ENCODE data around the gene PPP1R16B.

PPP1R16B gene

DNA sequence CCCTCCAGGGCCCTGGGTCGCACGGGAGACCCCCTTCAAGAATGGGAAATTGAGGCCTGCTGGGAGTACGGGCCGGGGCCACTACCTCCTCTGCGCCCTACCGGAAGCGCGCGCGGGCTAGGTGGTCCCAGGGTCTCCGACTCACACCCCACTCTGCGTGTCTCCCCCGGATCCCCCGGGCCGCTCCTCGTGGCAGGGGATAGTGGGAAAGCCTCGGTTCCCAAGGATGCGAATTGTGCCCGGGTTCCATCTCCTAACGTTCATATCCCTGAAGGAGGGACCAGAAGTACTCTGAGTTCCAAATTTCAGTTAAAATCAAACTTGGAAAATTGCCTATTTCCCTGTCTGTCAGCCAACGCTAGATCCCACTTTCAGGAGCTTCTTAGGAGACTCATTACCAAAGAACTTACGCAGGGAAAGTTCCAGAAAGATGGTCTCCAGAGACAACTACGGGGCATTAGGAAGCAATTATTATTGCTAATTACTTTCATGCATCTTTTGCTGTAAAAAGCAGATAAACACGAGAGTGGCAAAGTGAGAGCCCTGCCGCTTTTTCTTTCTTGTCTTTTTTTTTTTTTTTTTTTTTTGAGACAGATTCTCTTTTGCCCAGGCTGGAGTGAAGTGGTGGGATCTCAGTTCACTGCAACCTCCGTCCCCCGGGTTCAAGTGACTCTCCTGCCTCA is 121.6 kb downstream of the PPP1R16B start:
- no peak for DNase-seq (ENCODE audit: extremely low spot score)
- ChIA-PET CTCF (no interaction called here), POLR2A (interaction anchor here (3.5 kb wide), 1 partner anchor 35 kb away, joined by 14 read pairs; the partner anchor contains the start of gene DHX35)
- no peak for TF ChIP-seq CTBP1 (IDR thresholded peaks at IDR 0.05; ENCODE audit: borderline replicate concordance)
- TF ChIP-seq ZNF384 (IDR thresholded peaks at IDR 0.05): 0 out of 2 replicates have a peak, but pooled peaks have one; percentile 10
- TF ChIP-seq BHLHE40 (IDR thresholded peaks at IDR 0.05; ENCODE audit: borderline replicate concordance): no peak
- no peak for TF ChIP-seq LEF1 (IDR thresholded peaks at IDR 0.05; ENCODE audit: borderline replicate concordance)
- no peak for TF ChIP-seq FOXK2 (IDR thresholded peaks at IDR 0.05)

DNA sequence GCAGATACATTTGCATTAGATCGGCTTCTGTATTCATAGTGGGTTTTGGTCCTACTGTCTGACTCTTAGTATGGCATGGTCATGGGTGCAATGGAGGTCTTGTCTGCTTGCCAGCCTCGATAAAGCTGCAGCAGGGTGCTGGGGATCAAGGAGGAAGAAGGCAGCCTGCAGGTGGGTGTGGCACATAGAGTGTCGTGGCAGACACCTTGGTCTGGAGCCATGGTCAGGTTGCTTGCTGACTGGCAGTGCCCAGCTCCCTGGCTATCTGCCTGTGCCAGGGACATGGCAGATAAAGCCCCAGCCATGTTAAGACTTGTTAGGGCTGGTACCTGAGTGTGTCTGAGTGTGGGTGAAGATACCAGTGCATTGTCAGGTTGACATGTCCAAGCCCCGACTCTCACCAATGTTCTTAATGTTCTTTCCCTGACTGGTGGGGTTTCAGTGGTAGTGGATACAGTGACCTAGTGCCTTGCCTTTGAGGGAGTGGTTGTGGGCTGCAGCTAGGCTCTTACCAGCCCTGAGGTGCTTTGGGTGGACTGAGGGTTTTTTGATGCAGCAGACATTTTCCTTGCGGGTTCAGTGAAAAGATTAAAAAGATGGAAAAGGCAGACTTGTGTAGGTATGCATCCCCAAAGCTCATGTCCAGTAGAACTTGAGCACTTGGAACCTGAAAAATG is 122.5 kb downstream of the PPP1R16B start:
- no peak for DNase-seq (ENCODE audit: extremely low spot score)
- ChIA-PET POLR2A (interaction anchor here (3.5 kb wide), 1 partner anchor 34 kb away, joined by 14 read pairs; the partner anchor contains the start of gene DHX35), CTCF (interaction anchor here (0.7 to 1.4 kb wide), 3 partner anchors 34 to 121 kb away, joined by 3 to 6 read pairs (median 3); partner anchors contain the start of gene DHX35)
- no peak for TF ChIP-seq FOXK2 (IDR thresholded peaks at IDR 0.05)
- TF ChIP-seq ELF4 (IDR thresholded peaks at IDR 0.05): no peak
- TF ChIP-seq, protein P1, sequence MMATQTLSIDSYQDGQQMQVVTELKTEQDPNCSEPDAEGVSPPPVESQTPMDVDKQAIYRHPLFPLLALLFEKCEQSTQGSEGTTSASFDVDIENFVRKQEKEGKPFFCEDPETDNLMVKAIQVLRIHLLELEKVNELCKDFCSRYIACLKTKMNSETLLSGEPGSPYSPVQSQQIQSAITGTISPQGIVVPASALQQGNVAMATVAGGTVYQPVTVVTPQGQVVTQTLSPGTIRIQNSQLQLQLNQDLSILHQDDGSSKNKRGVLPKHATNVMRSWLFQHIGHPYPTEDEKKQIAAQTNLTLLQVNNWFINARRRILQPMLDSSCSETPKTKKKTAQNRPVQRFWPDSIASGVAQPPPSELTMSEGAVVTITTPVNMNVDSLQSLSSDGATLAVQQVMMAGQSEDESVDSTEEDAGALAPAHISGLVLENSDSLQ (IDR thresholded peaks at IDR 0.05): no peak
- no peak for TF ChIP-seq LEF1 (IDR thresholded peaks at IDR 0.05; ENCODE audit: borderline replicate concordance)
- no peak for TF ChIP-seq TARDBP (IDR thresholded peaks at IDR 0.05)
- no peak for TF ChIP-seq NFRKB (IDR thresholded peaks at IDR 0.05)
- TF ChIP-seq SUZ12 (IDR thresholded peaks at IDR 0.05): no peak
- TF ChIP-seq L3MBTL2 (conservative IDR thresholded peaks at IDR 0.05): no peak
- TF ChIP-seq SP1 (IDR thresholded peaks at IDR 0.05): no peak

DNA sequence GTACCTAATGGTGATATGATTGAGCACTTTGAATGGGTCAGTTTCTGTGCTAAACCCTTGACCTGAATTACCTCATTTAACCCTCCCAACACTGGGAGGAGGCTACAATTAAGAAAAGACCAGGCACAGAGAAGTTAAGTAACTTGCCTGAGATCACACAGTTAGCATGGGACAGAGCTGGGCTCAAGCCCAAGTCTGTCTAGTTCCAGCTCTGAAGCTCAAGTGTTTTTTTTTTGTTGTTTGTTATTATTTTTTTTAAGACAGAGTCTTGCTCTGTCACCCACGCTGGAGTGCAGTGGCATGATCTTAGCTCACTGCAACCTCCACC is 124.7 kb downstream of the PPP1R16B start:
- TF ChIP-seq FOXM1 (IDR thresholded peaks at IDR 0.05; ENCODE audit: borderline replicate concordance) (no peak), ZNF384 (IDR thresholded peaks at IDR 0.05) (no peak), L3MBTL2 (conservative IDR thresholded peaks at IDR 0.05) (no peak), LEF1 (IDR thresholded peaks at IDR 0.05; ENCODE audit: borderline replicate concordance) (no peak), BHLHE40 (IDR thresholded peaks at IDR 0.05; ENCODE audit: borderline replicate concordance) (no peak), ELF4 (IDR thresholded peaks at IDR 0.05) (no peak), SP1 (IDR thresholded peaks at IDR 0.05) (no peak), SUZ12 (IDR thresholded peaks at IDR 0.05) (no peak), FOXA1 (IDR thresholded peaks at IDR 0.05) (no peak)
- TF ChIP-seq, protein P1 (IDR thresholded peaks at IDR 0.05): no peak
- ChIA-PET CTCF (no interaction called here), POLR2A (interaction anchor here (3.5 kb wide), 1 partner anchor 32 kb away, joined by 14 read pairs; the partner anchor contains the start of gene DHX35)
- DNase-seq (ENCODE audit: extremely low spot score): no peak

DNA sequence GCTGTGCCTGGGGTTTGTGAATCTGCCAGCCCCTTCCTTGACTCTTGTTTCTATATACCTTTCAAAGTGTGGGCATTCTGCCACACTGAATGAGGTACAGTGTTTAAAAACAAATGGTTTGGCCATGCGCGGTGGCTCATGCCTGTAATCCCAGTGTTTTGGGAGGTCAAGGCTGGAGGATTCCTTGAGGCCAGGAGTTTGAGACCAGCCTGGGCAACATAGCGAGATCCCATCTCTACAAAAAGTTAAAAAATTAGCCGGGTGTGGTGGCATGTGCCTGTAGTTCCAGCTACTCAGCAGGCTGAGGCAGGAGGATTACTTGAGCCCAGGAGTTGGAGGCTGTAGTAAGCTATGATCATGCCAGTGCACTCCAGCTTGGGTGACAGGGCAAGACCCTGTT is 126.5 kb downstream of the PPP1R16B start:
- DNase-seq (ENCODE audit: extremely low spot score): no peak
- TF ChIP-seq HDGF (IDR thresholded peaks at IDR 0.05; ENCODE audit: borderline replicate concordance) (no peak), BHLHE40 (IDR thresholded peaks at IDR 0.05; ENCODE audit: borderline replicate concordance) (no peak), LEF1 (IDR thresholded peaks at IDR 0.05; ENCODE audit: borderline replicate concordance) (no peak), SUZ12 (IDR thresholded peaks at IDR 0.05) (no peak), ARNT (IDR thresholded peaks at IDR 0.05) (no peak)
- TF ChIP-seq, protein P1 (IDR thresholded peaks at IDR 0.05): no peak
- CTCF ChIA-PET: no interaction called here
- POLR2A ChIA-PET: interaction anchor here (0.7 to 1.3 kb wide), 2 partner anchors 30 to 104 kb away, joined by 3 to 5 read pairs; partner anchors contain the start of gene DHX35

DNA sequence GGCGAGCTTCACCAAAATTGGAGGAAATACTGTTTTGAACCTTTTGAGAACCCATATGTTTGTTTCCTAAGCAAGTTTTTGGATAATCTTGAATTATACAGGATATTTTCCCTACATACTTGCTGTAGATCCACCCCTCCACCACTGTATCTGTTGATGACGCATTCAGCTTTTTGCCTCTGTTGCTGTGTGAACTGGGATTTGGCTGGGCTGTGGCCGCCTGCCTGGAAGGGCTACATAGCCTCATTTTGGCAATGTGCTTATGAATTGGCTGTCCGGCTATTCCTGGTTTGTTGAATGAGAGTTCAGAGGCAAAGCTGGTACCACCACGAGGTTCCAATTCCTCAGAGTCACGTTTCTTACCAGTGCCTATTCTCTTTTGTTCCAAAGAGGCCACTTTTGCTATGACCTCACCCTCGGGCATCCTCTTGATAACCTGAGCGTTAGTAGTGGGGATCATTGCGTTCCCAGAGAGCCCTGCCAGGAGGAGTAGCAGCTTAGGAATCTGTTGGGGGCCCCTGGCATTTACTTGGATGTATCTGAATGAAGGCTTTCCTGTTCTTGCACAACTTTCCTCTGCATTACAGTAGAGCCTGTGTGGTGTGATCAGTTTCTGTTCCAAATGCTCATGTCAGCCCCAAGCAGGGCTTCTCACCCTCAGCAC is 127.1 kb downstream of the PPP1R16B start:
- ChIA-PET POLR2A (interaction anchor here (0.7 to 1.3 kb wide), 2 partner anchors 29 to 103 kb away, joined by 3 to 5 read pairs; partner anchors contain the start of gene DHX35), CTCF (no interaction called here)
- DNase-seq (ENCODE audit: extremely low spot score): no peak
- no peak for TF ChIP-seq TARDBP (IDR thresholded peaks at IDR 0.05)
- TF ChIP-seq SP1 (IDR thresholded peaks at IDR 0.05): no peak
- no peak for TF ChIP-seq CTBP1 (IDR thresholded peaks at IDR 0.05; ENCODE audit: borderline replicate concordance)

DNA sequence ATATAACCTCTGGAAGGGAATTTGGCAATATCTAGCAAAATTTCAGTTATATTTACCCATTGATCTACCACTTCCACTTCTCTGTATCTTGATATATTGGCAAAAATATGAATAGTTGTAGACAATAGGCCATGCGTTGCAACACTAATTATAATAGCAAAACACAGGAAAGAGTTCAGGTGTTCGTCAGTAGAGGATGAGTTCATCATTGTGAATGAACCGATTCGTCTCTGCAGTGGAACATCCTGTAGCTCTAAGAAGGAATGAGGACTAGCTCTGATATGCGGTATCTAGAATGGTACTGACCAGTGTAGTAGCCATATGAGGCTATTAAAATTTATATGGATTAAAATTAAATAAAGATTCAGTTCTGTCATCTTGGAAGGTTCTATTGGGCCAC is 129.0 kb downstream of the PPP1R16B start:
- POLR2A ChIA-PET: interaction anchor here (1.3 kb wide), 1 partner anchor 28 kb away, joined by 3 read pairs; the partner anchor contains the start of gene DHX35
- CTCF ChIA-PET: interaction anchor here (0.6 kb wide), 1 partner anchor 67 kb away, joined by 3 read pairs; no protein-coding TSS in a partner anchor
- DNase-seq (ENCODE audit: extremely low spot score): no peak
- TF ChIP-seq TARDBP (IDR thresholded peaks at IDR 0.05) (no peak), ELF4 (IDR thresholded peaks at IDR 0.05) (no peak), L3MBTL2 (conservative IDR thresholded peaks at IDR 0.05) (no peak), ZNF384 (IDR thresholded peaks at IDR 0.05) (no peak), ARNT (IDR thresholded peaks at IDR 0.05) (no peak)
